GM11168 (cell line): ENCODE measurements around the gene SPDEF.

Experiments
- in situ Hi-C: fragments of 300-500 bp; cut with MboI; formaldehyde crosslinking; loops from one replicate; pipeline ENCODE4 v1.12.0; 2022; ENCODE audit warnings: low sequenced_read_pairs; ENCODE audit not compliant: unreplicated experiment

The SPDEF gene

GRCh38 chr6:34530753-34531365 is 25.3 kb downstream of the SPDEF start:
- in situ Hi-C loops = no loop called here

GRCh38 chr6:34529665-34530327 is 26.3 kb downstream of the SPDEF start:
- in situ Hi-C loops = loop anchor here (10.0 kb wide), 1 partner anchor 235 kb away; no protein-coding TSS in a partner anchor

GRCh38 chr6:34528996-34529664 is 27.0 kb downstream of the SPDEF start:
- in situ Hi-C loops = loop anchor here (10.0 kb wide), 1 partner anchor 236 kb away; no protein-coding TSS in a partner anchor

GRCh38 chr6:34527751-34528670 is 28.1 kb downstream of the SPDEF start:
- in situ Hi-C loops = loop anchor here (10.0 kb wide), 1 partner anchor 237 kb away; no protein-coding TSS in a partner anchor

- in situ Hi-C loops = loop anchor here (10.0 kb wide), 1 partner anchor 238 kb away; no protein-coding TSS in a partner anchor
Observed at GRCh38 chr6:34526992-34527728, 29.0 kb downstream of the SPDEF start.

- in situ Hi-C loops = loop anchor here (10.0 kb wide), 1 partner anchor 238 kb away; no protein-coding TSS in a partner anchor
Observed at GRCh38 chr6:34526241-34526972, 29.7 kb downstream of the SPDEF start.

- in situ Hi-C loops = loop anchor here (10.0 kb wide), 1 partner anchor 239 kb away; no protein-coding TSS in a partner anchor
Observed at GRCh38 chr6:34525431-34526175, 30.5 kb downstream of the SPDEF start.

- in situ Hi-C loops = loop anchor here (10.0 kb wide), 1 partner anchor 240 kb away; no protein-coding TSS in a partner anchor
Observed at GRCh38 chr6:34524971-34525370, 31.2 kb downstream of the SPDEF start.

GRCh38 chr6:34524499-34524898 is 31.6 kb downstream of the SPDEF start:
- in situ Hi-C loops = loop anchor here (10.0 kb wide), 1 partner anchor 240 kb away; no protein-coding TSS in a partner anchor

GRCh38 chr6:34523441-34524206 is 32.5 kb downstream of the SPDEF start:
- in situ Hi-C loops = loop anchor here (10.0 kb wide), 1 partner anchor 241 kb away; no protein-coding TSS in a partner anchor

GRCh38 chr6:34522761-34523160 is 33.4 kb downstream of the SPDEF start:
- in situ Hi-C loops = loop anchor here (10.0 kb wide), 1 partner anchor 242 kb away; no protein-coding TSS in a partner anchor

GRCh38 chr6:34521463-34522285 is 34.5 kb downstream of the SPDEF start:
- in situ Hi-C loops = loop anchor here (10.0 kb wide), 1 partner anchor 243 kb away; no protein-coding TSS in a partner anchor

GRCh38 chr6:34520645-34521462 is 35.3 kb downstream of the SPDEF start:
- in situ Hi-C loops = loop anchor here (10.0 kb wide), 1 partner anchor 244 kb away; no protein-coding TSS in a partner anchor

GRCh38 chr6:34519971-34520644 is 36.0 kb downstream of the SPDEF start:
- in situ Hi-C loops = loop anchor here (10.0 kb wide), 1 partner anchor 245 kb away; no protein-coding TSS in a partner anchor
